Stimulated activated CD8-positive, alpha-beta memory T cell treated with anti-CD3 and anti-CD28 coated beads, Interleukin-4, amount 100 ng/mL, for 48 hours (primary cell): ENCODE measurements around the gene TYMS.
"Not testable (repeated sequence)": the region's sequence is repeated elsewhere in the genome, so short reads cannot be mapped to it uniquely, and the experiment has no call there.

Experiments
- DNase-seq: peaks from one replicate; pipeline ENCODE4 v3.0.0-alpha.2; 2020

TYMS gene

GRCh38 chr18:678482-679182 is 21.2 kb downstream of the TYMS start:
- DNase-seq, result no peak

GRCh38 chr18:679516-679915 is 22.1 kb downstream of the TYMS start:
- DNase-seq, result no peak

GRCh38 chr18:680392-680791 is 22.9 kb downstream of the TYMS start:
- DNase-seq, result no peak

GRCh38 chr18:681985-682384 is 24.5 kb downstream of the TYMS start:
- DNase-seq, result peak; percentile 58

GRCh38 chr18:682416-682815 is 25.0 kb downstream of the TYMS start:
- not testable (repeated sequence) for DNase-seq

GRCh38 chr18:682833-683232 is 25.4 kb downstream of the TYMS start:
- no peak for DNase-seq

GRCh38 chr18:683531-683930 is 26.1 kb downstream of the TYMS start:
- DNase-seq, result no peak

GRCh38 chr18:685438-685837 is 28.0 kb downstream of the TYMS start:
- no peak for DNase-seq

- no peak for DNase-seq
Observed at GRCh38 chr18:686339-687111, 29.1 kb downstream of the TYMS start.

GRCh38 chr18:688323-688722 is 30.9 kb downstream of the TYMS start:
- DNase-seq, result no peak

GRCh38 chr18:692824-693223 is 35.4 kb downstream of the TYMS start:
- DNase-seq, result no peak

- no peak for DNase-seq
Observed at GRCh38 chr18:693466-694187, 36.2 kb downstream of the TYMS start.

GRCh38 chr18:697012-697411 is 39.6 kb downstream of the TYMS start:
- no peak for DNase-seq

- DNase-seq, result no peak
Observed at GRCh38 chr18:697800-698199, 40.3 kb downstream of the TYMS start.

- DNase-seq, result no peak
Observed at GRCh38 chr18:703213-703967, 45.9 kb downstream of the TYMS start.

GRCh38 chr18:706405-706804 is 49.0 kb downstream of the TYMS start:
- no peak for DNase-seq

GRCh38 chr18:708096-708495 is 50.6 kb downstream of the TYMS start:
- no peak for DNase-seq

GRCh38 chr18:709771-710170 is 52.3 kb downstream of the TYMS start:
- DNase-seq, result no peak

- no peak for DNase-seq
Observed at GRCh38 chr18:710418-711300, 53.2 kb downstream of the TYMS start.

GRCh38 chr18:711310-711656 is 53.8 kb downstream of the TYMS start:
- no peak for DNase-seq

- peak; percentile 82 for DNase-seq
Observed at GRCh38 chr18:711657-712400, 54.4 kb downstream of the TYMS start.
